Lower lobe of right lung (tissue), 2 donors: Measurements from ENCODE around the gene PPP1R8. TPM values are rescaled to one million over a fixed set of nuclear protein-coding genes. Genes with fewer than 3 reads are reported as not detected.

Source experiments
- ATAC-seq, 2 donors: fragments of 200-7000 bp; cut with Tn5 transposase; one replicate each; pipeline ENCODE4 v1.9.1; 2020 to 2022; ENCODE audit warnings: mild to moderate bottlenecking in 2 of 2, moderate library complexity in 2 of 2
- DNase-seq: peaks from one replicate; pipeline ENCODE4 v3.0.0-alpha.2; 2020
- H3K27ac ChIP-seq: fragments of 200-600 bp; one replicate; pipeline ENCODE4 v1.8.0; 2022
- H3K27me3 ChIP-seq: fragments of 200-600 bp; one replicate; pipeline ENCODE4 v1.8.0; 2022; ENCODE audit warnings: low read depth
- H3K36me3 ChIP-seq: fragments of 200-600 bp; one replicate; pipeline ENCODE4 v1.8.0; 2022; ENCODE audit warnings: mild to moderate bottlenecking
- H3K4me1 ChIP-seq: fragments of 200-600 bp; one replicate; pipeline ENCODE4 v1.8.0; 2022
- H3K4me3 ChIP-seq: fragments of 200-600 bp; one replicate; pipeline ENCODE4 v1.8.0; 2022; ENCODE audit warnings: mild to moderate bottlenecking
- H3K9me3 ChIP-seq: fragments of 200-600 bp; one replicate; pipeline ENCODE4 v1.8.0; 2022
- intact Hi-C: fragments of 100-400 bp; cut with DNase I; formaldehyde crosslinking; loops from one replicate; pipeline ENCODE4 v1.11.0; 2022
- total RNA-seq: library from RNA; stranded (reverse); fragmentation: NEBNext Ultra II Directional; extraction: Animal tissue kit (Norgen Biotek cat#: 25700); gene quantifications from one replicate; pipeline ENCODE4 v1.2.1, GENCODE V29; 2021
- TF ChIP-seq, protein P1 (sequence below): fragments of 200-600 bp; IDR thresholded peaks from one replicate; pipeline ENCODE4 v1.8.0; 2022; ENCODE audit warnings: antibody characterized with exemption, mild to moderate bottlenecking
- donor health status: DM: no; HTN: yes; CAD: no; lungs with severe emphysema.

PPP1R8 gene
- total RNA-seq, 1 donor from 2014 or later, result 31.3 TPM

DNA sequence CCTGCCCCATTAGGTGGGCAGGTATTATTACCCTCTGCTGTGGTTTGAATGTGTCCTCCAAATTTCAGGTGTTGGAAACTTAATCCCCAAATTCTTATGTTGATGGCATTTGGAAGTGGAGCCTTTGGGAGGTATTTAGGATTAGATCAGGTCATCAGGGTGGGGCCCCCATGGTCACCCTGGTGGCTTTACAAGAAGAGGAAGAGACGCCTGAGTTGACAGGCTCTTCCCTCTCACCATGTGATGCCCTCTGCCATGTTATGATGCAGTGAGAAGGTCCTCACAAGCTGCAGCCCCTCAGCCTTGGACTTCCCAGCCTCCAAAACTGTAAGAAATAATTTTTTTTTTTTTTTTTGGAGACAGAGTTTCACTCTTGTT lies 32.9 kb downstream of the PPP1R8 start:
- TF ChIP-seq, protein P1, sequence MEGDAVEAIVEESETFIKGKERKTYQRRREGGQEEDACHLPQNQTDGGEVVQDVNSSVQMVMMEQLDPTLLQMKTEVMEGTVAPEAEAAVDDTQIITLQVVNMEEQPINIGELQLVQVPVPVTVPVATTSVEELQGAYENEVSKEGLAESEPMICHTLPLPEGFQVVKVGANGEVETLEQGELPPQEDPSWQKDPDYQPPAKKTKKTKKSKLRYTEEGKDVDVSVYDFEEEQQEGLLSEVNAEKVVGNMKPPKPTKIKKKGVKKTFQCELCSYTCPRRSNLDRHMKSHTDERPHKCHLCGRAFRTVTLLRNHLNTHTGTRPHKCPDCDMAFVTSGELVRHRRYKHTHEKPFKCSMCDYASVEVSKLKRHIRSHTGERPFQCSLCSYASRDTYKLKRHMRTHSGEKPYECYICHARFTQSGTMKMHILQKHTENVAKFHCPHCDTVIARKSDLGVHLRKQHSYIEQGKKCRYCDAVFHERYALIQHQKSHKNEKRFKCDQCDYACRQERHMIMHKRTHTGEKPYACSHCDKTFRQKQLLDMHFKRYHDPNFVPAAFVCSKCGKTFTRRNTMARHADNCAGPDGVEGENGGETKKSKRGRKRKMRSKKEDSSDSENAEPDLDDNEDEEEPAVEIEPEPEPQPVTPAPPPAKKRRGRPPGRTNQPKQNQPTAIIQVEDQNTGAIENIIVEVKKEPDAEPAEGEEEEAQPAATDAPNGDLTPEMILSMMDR, result no peak
- Histone ChIP-seq H3K36me3 (no peaks in the 10 kb centered on the region), H3K4me3 (no peak overlapping the region), H3K4me1 (peaks cover 23% of the 10 kb centered on the region), H3K27me3 (no peaks in the 10 kb centered on the region), H3K27ac (peak overlapping the region; percentile 80), H3K9me3 (no peaks in the 10 kb centered on the region)
- intact Hi-C loops, result no loop called here
- DNase-seq, result peak; percentile 77
- peak; percentile 74 to 78 for ATAC-seq

DNA sequence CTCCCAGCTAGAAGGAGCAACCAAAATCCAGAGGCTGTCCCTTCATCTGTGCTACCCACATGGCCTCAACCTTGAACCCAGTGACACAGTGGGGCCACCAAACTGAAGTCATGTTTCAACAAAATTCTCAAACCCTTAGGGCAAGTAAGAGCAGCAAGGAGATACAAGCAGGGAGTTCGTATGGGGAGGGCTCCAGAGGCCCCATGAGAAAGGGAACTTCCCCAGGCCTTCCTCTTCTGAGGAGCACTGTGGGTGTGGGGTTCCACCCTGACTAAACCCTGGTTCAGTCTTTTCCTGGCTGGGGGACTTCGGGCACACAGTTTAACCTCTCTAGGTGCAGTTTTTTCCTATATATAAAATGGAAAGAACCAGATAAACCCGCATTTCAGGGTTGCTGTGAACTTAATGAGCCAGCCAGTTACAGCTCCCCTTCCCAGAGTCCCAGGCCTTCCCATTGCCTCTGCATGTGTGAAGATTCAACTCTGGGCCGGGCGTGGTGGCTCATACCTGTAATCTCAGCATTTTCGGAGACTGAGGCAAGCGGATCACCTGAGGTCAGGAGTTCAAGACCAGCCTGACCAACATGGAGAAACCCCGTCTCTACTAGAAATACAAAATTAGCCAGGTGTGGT lies 33.8 kb downstream of the PPP1R8 start:
- ATAC-seq, result peak; percentile 67 to 70
- intact Hi-C loops, result no loop called here
- no peak for DNase-seq
- Histone ChIP-seq H3K27me3 (no peaks in the 10 kb centered on the region), H3K27ac (peak overlapping the region; percentile 80), H3K4me1 (peaks cover 30% of the 10 kb centered on the region), H3K4me3 (no peak overlapping the region), H3K9me3 (no peaks in the 10 kb centered on the region), H3K36me3 (no peaks in the 10 kb centered on the region)
- TF ChIP-seq, protein P1, result no peak

DNA sequence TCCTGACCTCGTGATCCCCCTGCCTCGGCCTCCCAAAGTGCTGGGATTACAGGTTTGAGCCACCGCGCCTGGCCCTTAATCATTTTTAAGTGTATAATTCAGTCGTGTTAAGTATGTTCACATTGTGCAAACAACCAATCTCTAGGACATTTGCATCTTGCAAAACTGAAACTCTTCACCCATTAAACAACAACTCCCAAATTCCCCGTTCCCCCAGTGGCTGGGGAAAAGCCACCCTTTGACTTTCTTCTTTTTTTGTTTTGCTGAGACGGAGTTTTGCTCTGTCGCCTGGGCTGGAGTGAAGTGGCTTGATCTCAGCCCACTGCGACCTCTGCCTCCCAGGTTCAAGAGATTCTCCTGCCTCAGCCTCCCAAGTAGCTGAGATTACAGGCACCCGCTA lies 35.2 kb downstream of the PPP1R8 start:
- peak overlapping the region; percentile 80 for H3K27ac ChIP-seq
- peaks cover 38% of the 10 kb centered on the region for H3K4me1 ChIP-seq
- ATAC-seq (no peak), DNase-seq (no peak)
- intact Hi-C loops, result no loop called here
- TF ChIP-seq, protein P1, result no peak
- H3K4me3 ChIP-seq, result no peak overlapping the region
- no peaks in the 10 kb centered on the region for H3K36me3 ChIP-seq
- H3K9me3 ChIP-seq, result no peaks in the 10 kb centered on the region
- no peaks in the 10 kb centered on the region for H3K27me3 ChIP-seq

DNA sequence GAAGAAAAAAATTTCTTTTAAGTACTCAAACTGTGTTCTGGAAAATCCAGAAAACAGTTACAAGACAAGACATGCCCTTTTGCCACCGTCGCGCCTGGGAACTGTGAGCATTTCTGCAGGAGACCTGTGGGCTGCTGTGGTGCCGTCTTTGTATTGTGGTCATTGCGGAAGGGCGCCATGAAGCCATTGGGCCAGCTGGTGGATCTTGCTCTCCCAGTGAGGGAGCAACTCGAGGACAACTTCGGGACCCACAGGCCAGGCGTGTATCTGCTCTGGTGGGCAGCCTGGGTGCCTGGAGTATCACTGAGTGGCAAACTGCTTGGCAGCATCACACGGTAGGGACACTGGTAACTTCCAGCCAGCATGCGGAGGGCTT lies 38.0 kb downstream of the PPP1R8 start:
- Histone ChIP-seq H3K27me3 (no peaks in the 10 kb centered on the region), H3K9me3 (no peaks in the 10 kb centered on the region), H3K4me3 (no peak overlapping the region), H3K27ac (peak overlapping the region; percentile 75), H3K36me3 (no peaks in the 10 kb centered on the region), H3K4me1 (peaks cover 29% of the 10 kb centered on the region)
- TF ChIP-seq, protein P1, result no peak
- intact Hi-C loops, result no loop called here
- DNase-seq (no peak), ATAC-seq (no peak)

DNA sequence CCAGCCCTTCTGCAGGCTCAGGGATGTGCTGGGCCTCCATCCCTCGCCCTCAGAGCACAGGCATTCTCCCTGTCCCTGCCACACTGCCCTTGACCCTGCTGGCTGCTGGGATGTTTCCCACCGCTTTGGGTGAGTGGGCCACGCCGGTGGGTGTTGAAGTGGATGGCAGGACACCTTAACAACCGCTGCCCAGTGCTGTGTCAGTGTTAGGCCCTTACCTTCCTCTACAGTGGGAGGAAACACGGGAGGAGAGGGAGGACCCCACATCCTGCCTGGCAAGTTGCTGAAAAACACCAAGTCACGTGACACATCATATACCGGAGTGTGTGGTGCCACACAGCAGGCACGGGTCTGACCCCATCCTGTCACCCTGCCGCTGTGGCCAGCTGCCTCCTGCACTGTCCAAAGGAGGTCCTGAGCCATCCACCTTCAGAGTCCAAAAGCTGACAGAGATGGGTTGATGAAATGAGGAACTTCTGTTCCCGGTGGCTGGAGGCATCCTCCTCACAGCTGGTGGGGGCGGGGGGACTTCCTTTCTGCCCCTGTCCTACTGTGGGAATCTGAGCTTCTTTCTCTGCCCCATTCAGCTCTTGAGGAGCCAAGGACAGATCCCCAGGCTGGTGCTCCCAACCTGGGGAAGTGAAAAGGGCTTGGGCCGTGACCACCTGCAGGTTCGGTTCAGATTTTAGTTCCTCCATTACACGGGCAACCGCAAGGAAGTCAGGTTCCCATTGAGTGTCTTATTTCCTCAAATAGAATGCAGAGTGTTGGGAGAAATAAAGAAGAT lies 38.5 kb downstream of the PPP1R8 start:
- ATAC-seq, result peak; percentile 20 to 34
- no peak for DNase-seq
- H3K9me3 ChIP-seq, result no peaks in the 10 kb centered on the region
- TF ChIP-seq, protein P1, result no peak
- no peaks in the 10 kb centered on the region for H3K27me3 ChIP-seq
- H3K27ac ChIP-seq, result peak overlapping the region; percentile 75
- intact Hi-C loops, result no loop called here
- H3K4me1 ChIP-seq, result peaks cover 26% of the 10 kb centered on the region
- no peaks in the 10 kb centered on the region for H3K36me3 ChIP-seq
- H3K4me3 ChIP-seq, result no peak overlapping the region
